K562 (cell line): ENCODE measurements around the gene DUSP10. TPM values are rescaled to one million over a fixed set of nuclear protein-coding genes. Genes with fewer than 3 reads are reported as not detected.

ENCODE experiments used
- CGGBP1 ChIP-seq: fragments of 250-450 bp; sonication (Bioruptor Pico); IDR thresholded peaks from 2 replicates; pipeline ENCODE4 v1.9.0; 2021; ENCODE audit warnings: mild to moderate bottlenecking
- CREB1 ChIP-seq, 2 experiments: sonication (generic) in 1 of 2; formaldehyde crosslinking in 1 of 2; IDR thresholded peaks; 2 replicates each; pipeline versions ENCODE4 v1.6.1 to v1.8.0; 2012 to 2022; ENCODE audit warnings: inconsistent platforms in 1 of 2, mild to moderate bottlenecking in 1 of 2, missing genetic modification reagents in 1 of 2, moderate library complexity in 1 of 2
- ELF2 ChIP-seq: fragments of 250-450 bp; sonication (Bioruptor Pico); IDR thresholded peaks from 2 replicates; pipeline ENCODE4 v1.5.0; 2021; ENCODE audit warnings: mild to moderate bottlenecking
- ESRRB ChIP-seq: fragments of 250-450 bp; sonication (Bioruptor Pico); IDR thresholded peaks from 2 replicates; pipeline ENCODE4 v1.5.0; 2020; ENCODE audit warnings: mild to moderate bottlenecking, moderate library complexity, borderline replicate concordance
- HDAC1 ChIP-seq, 2 experiments: fragments of 450-650 bp; IDR thresholded peaks; 2 replicates each; pipeline ENCODE4 v1.6.1; 2016 to 2017; ENCODE audit warnings: inconsistent platforms in 1 of 2, mild to moderate bottlenecking in 1 of 2, moderate library complexity in 1 of 2
- PRPF4 ChIP-seq: fragments of 200-400 bp; formaldehyde crosslinking; IDR thresholded peaks from one replicate; pipeline ENCODE4 v1.6.1; 2017; ENCODE audit warnings: low read length, low read depth, mild to moderate bottlenecking; ENCODE audit not compliant: insufficient read depth, poor library complexity, severe bottlenecking
- RBFOX2 ChIP-seq: fragments of 200-400 bp; formaldehyde crosslinking; IDR thresholded peaks from 2 replicates; pipeline ENCODE4 v1.6.1; 2017; ENCODE audit warnings: low read depth, mild to moderate bottlenecking, low read length, moderate library complexity
- REST ChIP-seq, 2 experiments: fragments of 450-650 bp; formaldehyde crosslinking in 1 of 2; IDR thresholded peaks; 2 replicates each; pipeline versions ENCODE4 v1.4.0 to v1.6.1; 2014 to 2020; ENCODE audit warnings: mild to moderate bottlenecking in 2 of 2, borderline replicate concordance in 1 of 2, low read depth in 1 of 2
- SREBF1 ChIP-seq: fragments of 150-350 bp; IDR thresholded peaks from 2 replicates; pipeline ENCODE4 v1.6.1; 2014; ENCODE audit warnings: antibody characterized with exemption, low read depth, low read length, borderline replicate concordance
- TRIM28 ChIP-seq: fragments of 450-650 bp; IDR thresholded peaks from 2 replicates; pipeline ENCODE4 v1.6.1; 2017
- ZBTB33 ChIP-seq: sonication (generic); formaldehyde crosslinking; IDR thresholded peaks from 2 replicates; pipeline ENCODE4 v1.8.1; 2023; ENCODE audit warnings: mild to moderate bottlenecking, missing genetic modification reagents
- ZFP30 ChIP-seq: fragments of 250-450 bp; sonication (Bioruptor Pico); IDR thresholded peaks from 2 replicates; pipeline ENCODE4 v1.8.0; 2022; ENCODE audit warnings: moderate library complexity, mild to moderate bottlenecking, inconsistent platforms, borderline replicate concordance
- ZNF316 ChIP-seq: fragments of 450-650 bp; IDR thresholded peaks from 2 replicates; pipeline ENCODE4 v1.6.1; 2016
- polyA plus RNA-seq, 8 experiments: library from polyadenylated mRNA; depleted of rRNA in 4 of 8; stranded (reverse) in 5 of 8; unstranded in 3 of 8; fragments of >200 nt; fragmentation: Nextera tagmentation in 2 of 8; fragmentation: Illumina TruSeq in 1 of 8; extraction: Ambion mirVana in 2 of 8; extraction: Trizol in 1 of 8; gene quantifications; 2 replicates each; pipeline versions ENCODE4 v1.2.1 to v1.2.3, GENCODE V29; 2011 to 2014; ENCODE audit warnings: inconsistent platforms in 1 of 8, missing spikeins in 1 of 8
- total RNA-seq, 7 experiments: library from RNA; depleted of rRNA in 6 of 7; stranded (reverse); fragments of >200 nt in 6 of 7; fragmentation: Illumina TruSeq in 2 of 7; extraction: Trizol in 2 of 7; gene quantifications; 2 replicates each; pipeline versions ENCODE4 v1.2.1 to v1.2.3, GENCODE V29; 2011 to 2021; ENCODE audit warnings: low replicate concordance in 1 of 7
- TF ChIP-seq, protein P1 (sequence below): fragments of 450-650 bp; IDR thresholded peaks from 2 replicates; pipeline ENCODE4 v1.6.1; 2018; ENCODE audit warnings: mild to moderate bottlenecking, low read depth; ENCODE audit not compliant: partially characterized antibody
- TF ChIP-seq, protein P2 (sequence below): fragments of 450-650 bp; IDR thresholded peaks from 2 replicates; pipeline ENCODE4 v1.6.1; 2016; ENCODE audit warnings: missing biosample characterization, missing genetic modification characterization

The DUSP10 gene
- total and polyA plus RNA-seq, 9 of the 15 experiments (the other 6 are each of a cell fraction or from before 2014, with no cell fraction given) = 1.7 to 8.3 (median 6.1) TPM

DNA sequence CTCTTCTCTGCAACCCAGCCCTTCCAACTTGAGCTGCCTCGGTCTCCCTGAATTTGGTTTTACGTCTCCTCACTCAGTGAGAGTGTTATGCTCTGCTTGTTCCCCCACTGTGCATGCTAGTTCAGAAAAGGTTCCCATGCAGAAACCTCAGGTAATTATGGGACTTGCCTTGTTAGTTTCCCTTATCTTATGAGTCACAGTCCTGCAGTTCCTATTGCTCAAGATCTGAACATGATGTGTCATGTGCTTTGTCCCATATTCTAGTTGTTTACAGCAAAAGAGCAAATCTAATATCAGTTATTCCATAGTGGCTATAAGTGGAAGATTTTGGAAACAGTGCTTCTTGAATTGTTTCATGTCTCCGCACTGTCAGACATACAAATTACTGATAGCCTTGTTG, 74.4 kb downstream of the DUSP10 start (continued):
- no peak for TF ChIP-seq RBFOX2
- TF ChIP-seq CREB1 (IDR thresholded peaks at IDR 0.05) = no peak
- no peak for TF ChIP-seq CREB1 (CRISPR knock-in tag; IDR thresholded peaks at IDR 0.05)
- no peak for TF ChIP-seq ZFP30 (CRISPR knock-in tag)
- no peak for TF ChIP-seq CGGBP1 (CRISPR knock-in tag)
- TF ChIP-seq TRIM28 = no peak
- TF ChIP-seq, protein P1, sequence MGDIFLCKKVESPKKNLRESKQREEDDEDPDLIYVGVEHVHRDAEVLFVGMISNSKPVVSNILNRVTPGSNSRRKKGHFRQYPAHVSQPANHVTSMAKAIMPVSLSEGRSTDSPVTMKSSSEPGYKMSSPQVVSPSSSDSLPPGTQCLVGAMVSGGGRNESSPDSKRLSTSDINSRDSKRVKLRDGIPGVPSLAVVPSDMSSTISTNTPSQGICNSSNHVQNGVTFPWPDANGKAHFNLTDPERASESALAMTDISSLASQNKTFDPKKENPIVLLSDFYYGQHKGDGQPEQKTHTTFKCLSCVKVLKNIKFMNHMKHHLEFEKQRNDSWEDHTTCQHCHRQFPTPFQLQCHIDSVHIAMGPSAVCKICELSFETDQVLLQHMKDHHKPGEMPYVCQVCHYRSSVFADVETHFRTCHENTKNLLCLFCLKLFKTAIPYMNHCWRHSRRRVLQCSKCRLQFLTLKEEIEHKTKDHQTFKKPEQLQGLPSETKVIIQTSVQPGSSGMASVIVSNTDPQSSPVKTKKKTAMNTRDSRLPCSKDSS = no peak
- TF ChIP-seq ELF2 (CRISPR knock-in tag) = 0 out of 2 replicates have a peak, but pooled peaks have one; percentile 9
- TF ChIP-seq HDAC1 (IDR thresholded peaks at IDR 0.05) = no peak
- TF ChIP-seq, protein P2, sequence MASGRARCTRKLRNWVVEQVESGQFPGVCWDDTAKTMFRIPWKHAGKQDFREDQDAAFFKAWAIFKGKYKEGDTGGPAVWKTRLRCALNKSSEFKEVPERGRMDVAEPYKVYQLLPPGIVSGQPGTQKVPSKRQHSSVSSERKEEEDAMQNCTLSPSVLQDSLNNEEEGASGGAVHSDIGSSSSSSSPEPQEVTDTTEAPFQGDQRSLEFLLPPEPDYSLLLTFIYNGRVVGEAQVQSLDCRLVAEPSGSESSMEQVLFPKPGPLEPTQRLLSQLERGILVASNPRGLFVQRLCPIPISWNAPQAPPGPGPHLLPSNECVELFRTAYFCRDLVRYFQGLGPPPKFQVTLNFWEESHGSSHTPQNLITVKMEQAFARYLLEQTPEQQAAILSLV (tag) = peak; percentile 70; the same call in 1 of the 2 replicates
- no peak for TF ChIP-seq PRPF4
- TF ChIP-seq ZNF316 = no peak; the same call in 1 of the 2 replicates
- no peak for TF ChIP-seq ZBTB33
- no peak for TF ChIP-seq ESRRB (CRISPR knock-in tag)
- no peak for TF ChIP-seq SREBF1
- no peak for TF ChIP-seq REST (IDR thresholded peaks at IDR 0.05; ENCODE audit: borderline replicate concordance)
- TF ChIP-seq REST (CRISPR knock-in tag; IDR thresholded peaks at IDR 0.05; ENCODE audit: low read depth) = peak; percentile 62; the same call in 1 of the 2 replicates
